HEK293 (cell line): Measurements from ENCODE around the gene DENND5A.

ENCODE experiments used
- ZFP3 ChIP-seq: fragments of 450-650 bp; formaldehyde crosslinking; IDR thresholded peaks from 2 replicates; pipeline ENCODE4 v1.5.1; 2016; ENCODE audit warnings: low read depth, missing biosample characterization, missing genetic modification characterization
- ZNF292 ChIP-seq: fragments of 450-650 bp; formaldehyde crosslinking; IDR thresholded peaks from 2 replicates; pipeline ENCODE4 v1.5.1; 2016; ENCODE audit warnings: low read depth, missing biosample characterization, missing genetic modification characterization, borderline replicate concordance
- ZNF610 ChIP-seq: fragments of 450-650 bp; formaldehyde crosslinking; IDR thresholded peaks from 2 replicates; pipeline ENCODE4 v1.5.1; 2016; ENCODE audit warnings: missing biosample characterization, missing genetic modification characterization, borderline replicate concordance
- ZNF701 ChIP-seq: fragments of 450-650 bp; formaldehyde crosslinking; IDR thresholded peaks from 2 replicates; pipeline ENCODE4 v1.5.1; 2016; ENCODE audit warnings: missing biosample characterization, missing genetic modification characterization
- TF ChIP-seq, protein P1 (sequence below): fragments of 450-650 bp; formaldehyde crosslinking; IDR thresholded peaks from 2 replicates; pipeline ENCODE4 v1.5.1; 2016; ENCODE audit warnings: missing biosample characterization, missing genetic modification characterization
- TF ChIP-seq, protein P2 (sequence below): fragments of 450-650 bp; formaldehyde crosslinking; IDR thresholded peaks from 2 replicates; pipeline ENCODE4 v1.5.1; 2016; ENCODE audit warnings: missing biosample characterization, missing genetic modification characterization
- TF ChIP-seq, protein P3 (sequence below): fragments of 450-650 bp; formaldehyde crosslinking; IDR thresholded peaks from 2 replicates; pipeline ENCODE4 v1.5.1; 2016; ENCODE audit warnings: missing biosample characterization, missing genetic modification characterization
- TF ChIP-seq, protein P4 (sequence below): fragments of 450-650 bp; formaldehyde crosslinking; IDR thresholded peaks from 2 replicates; pipeline ENCODE4 v1.5.1; 2016; ENCODE audit warnings: missing biosample characterization, missing genetic modification characterization, borderline replicate concordance

DNA sequence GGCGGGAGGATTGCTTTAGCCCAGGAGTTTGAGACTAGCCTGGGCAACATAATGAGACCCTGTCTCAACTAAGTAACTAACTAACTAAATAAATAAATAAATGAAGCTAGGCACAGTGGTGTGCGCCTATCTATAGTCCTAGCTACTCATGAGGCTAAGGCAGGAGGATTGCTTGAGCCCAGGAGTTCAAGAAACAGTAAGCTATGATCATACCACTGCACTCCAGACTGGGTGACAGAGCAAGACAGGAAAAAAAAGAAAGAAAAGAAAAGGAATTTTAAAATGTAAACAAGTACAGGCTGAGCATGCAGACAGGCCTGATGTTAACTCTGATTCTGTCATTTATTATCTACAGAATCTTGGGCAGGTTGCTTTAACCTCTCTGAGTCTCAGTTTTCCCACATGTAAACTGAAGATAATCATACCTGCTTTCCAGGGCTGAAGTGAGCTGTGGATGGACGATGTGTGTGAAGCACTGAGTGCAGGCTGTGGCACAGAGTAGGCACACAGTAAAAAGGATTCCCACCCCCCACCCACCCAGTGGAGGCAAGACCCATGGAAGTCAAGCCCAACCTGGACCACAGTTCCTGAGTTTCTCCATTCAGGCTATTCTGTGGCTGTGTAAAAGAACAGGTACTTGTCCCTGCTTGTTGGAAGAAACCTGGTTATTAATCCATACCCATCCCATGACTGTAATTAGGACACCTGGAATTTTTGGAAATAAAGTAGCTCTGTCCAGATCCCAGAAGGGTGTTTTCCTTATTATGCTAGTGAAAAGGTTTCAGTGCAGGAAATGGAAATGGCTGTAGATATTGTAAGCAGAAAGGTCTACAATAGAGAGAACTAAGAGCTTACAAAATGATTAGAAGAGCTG lies 155.1 kb downstream of the DENND5A start:
- no peak for TF ChIP-seq ZNF610 (tag by site-specific recombination)
- TF ChIP-seq ZNF701 (tag by site-specific recombination): no peak
- TF ChIP-seq ZNF292 (tag by site-specific recombination): no peak
- TF ChIP-seq, protein P1, sequence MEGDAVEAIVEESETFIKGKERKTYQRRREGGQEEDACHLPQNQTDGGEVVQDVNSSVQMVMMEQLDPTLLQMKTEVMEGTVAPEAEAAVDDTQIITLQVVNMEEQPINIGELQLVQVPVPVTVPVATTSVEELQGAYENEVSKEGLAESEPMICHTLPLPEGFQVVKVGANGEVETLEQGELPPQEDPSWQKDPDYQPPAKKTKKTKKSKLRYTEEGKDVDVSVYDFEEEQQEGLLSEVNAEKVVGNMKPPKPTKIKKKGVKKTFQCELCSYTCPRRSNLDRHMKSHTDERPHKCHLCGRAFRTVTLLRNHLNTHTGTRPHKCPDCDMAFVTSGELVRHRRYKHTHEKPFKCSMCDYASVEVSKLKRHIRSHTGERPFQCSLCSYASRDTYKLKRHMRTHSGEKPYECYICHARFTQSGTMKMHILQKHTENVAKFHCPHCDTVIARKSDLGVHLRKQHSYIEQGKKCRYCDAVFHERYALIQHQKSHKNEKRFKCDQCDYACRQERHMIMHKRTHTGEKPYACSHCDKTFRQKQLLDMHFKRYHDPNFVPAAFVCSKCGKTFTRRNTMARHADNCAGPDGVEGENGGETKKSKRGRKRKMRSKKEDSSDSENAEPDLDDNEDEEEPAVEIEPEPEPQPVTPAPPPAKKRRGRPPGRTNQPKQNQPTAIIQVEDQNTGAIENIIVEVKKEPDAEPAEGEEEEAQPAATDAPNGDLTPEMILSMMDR (tag by site-specific recombination): no peak
- no peak for TF ChIP-seq ZFP3 (tag by site-specific recombination)
- TF ChIP-seq, protein P2, sequence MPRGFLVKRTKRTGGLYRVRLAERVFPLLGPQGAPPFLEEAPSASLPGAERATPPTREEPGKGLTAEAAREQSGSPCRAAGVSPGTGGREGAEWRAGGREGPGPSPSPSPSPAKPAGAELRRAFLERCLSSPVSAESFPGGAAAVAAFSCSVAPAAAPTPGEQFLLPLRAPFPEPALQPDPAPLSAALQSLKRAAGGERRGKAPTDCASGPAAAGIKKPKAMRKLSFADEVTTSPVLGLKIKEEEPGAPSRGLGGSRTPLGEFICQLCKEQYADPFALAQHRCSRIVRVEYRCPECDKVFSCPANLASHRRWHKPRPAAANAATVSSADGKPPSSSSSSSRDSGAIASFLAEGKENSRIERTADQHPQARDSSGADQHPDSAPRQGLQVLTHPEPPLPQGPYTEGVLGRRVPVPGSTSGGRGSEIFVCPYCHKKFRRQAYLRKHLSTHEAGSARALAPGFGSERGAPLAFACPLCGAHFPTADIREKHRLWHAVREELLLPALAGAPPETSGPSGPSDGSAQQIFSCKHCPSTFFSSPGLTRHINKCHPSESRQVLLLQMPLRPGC (tag by site-specific recombination): no peak
- TF ChIP-seq, protein P3, sequence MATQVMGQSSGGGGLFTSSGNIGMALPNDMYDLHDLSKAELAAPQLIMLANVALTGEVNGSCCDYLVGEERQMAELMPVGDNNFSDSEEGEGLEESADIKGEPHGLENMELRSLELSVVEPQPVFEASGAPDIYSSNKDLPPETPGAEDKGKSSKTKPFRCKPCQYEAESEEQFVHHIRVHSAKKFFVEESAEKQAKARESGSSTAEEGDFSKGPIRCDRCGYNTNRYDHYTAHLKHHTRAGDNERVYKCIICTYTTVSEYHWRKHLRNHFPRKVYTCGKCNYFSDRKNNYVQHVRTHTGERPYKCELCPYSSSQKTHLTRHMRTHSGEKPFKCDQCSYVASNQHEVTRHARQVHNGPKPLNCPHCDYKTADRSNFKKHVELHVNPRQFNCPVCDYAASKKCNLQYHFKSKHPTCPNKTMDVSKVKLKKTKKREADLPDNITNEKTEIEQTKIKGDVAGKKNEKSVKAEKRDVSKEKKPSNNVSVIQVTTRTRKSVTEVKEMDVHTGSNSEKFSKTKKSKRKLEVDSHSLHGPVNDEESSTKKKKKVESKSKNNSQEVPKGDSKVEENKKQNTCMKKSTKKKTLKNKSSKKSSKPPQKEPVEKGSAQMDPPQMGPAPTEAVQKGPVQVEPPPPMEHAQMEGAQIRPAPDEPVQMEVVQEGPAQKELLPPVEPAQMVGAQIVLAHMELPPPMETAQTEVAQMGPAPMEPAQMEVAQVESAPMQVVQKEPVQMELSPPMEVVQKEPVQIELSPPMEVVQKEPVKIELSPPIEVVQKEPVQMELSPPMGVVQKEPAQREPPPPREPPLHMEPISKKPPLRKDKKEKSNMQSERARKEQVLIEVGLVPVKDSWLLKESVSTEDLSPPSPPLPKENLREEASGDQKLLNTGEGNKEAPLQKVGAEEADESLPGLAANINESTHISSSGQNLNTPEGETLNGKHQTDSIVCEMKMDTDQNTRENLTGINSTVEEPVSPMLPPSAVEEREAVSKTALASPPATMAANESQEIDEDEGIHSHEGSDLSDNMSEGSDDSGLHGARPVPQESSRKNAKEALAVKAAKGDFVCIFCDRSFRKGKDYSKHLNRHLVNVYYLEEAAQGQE (tag by site-specific recombination): no peak
- TF ChIP-seq, protein P4, sequence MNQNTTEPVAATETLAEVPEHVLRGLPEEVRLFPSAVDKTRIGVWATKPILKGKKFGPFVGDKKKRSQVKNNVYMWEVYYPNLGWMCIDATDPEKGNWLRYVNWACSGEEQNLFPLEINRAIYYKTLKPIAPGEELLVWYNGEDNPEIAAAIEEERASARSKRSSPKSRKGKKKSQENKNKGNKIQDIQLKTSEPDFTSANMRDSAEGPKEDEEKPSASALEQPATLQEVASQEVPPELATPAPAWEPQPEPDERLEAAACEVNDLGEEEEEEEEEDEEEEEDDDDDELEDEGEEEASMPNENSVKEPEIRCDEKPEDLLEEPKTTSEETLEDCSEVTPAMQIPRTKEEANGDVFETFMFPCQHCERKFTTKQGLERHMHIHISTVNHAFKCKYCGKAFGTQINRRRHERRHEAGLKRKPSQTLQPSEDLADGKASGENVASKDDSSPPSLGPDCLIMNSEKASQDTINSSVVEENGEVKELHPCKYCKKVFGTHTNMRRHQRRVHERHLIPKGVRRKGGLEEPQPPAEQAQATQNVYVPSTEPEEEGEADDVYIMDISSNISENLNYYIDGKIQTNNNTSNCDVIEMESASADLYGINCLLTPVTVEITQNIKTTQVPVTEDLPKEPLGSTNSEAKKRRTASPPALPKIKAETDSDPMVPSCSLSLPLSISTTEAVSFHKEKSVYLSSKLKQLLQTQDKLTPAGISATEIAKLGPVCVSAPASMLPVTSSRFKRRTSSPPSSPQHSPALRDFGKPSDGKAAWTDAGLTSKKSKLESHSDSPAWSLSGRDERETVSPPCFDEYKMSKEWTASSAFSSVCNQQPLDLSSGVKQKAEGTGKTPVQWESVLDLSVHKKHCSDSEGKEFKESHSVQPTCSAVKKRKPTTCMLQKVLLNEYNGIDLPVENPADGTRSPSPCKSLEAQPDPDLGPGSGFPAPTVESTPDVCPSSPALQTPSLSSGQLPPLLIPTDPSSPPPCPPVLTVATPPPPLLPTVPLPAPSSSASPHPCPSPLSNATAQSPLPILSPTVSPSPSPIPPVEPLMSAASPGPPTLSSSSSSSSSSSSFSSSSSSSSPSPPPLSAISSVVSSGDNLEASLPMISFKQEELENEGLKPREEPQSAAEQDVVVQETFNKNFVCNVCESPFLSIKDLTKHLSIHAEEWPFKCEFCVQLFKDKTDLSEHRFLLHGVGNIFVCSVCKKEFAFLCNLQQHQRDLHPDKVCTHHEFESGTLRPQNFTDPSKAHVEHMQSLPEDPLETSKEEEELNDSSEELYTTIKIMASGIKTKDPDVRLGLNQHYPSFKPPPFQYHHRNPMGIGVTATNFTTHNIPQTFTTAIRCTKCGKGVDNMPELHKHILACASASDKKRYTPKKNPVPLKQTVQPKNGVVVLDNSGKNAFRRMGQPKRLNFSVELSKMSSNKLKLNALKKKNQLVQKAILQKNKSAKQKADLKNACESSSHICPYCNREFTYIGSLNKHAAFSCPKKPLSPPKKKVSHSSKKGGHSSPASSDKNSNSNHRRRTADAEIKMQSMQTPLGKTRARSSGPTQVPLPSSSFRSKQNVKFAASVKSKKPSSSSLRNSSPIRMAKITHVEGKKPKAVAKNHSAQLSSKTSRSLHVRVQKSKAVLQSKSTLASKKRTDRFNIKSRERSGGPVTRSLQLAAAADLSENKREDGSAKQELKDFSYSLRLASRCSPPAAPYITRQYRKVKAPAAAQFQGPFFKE (tag by site-specific recombination): no peak
